K562 (cell line): ENCODE data around the gene RABGAP1L. TPM values are rescaled to one million over a fixed set of nuclear protein-coding genes. Genes with fewer than 3 reads are reported as not detected.

Experiments
- ATAC-seq: fragments of 200-7000 bp; cut with Tn5 transposase; 3 replicates; pipeline ENCODE4 v1.9.1; 2020; ENCODE audit warnings: moderate library complexity
- BruUV-seq: library from RNA; stranded (reverse); fragments of 400-500 nt; replicated peaks from 2 replicates; lab custom pipeline; 2021; lab: Mats Ljungman, UMichigan
- CTCF ChIA-PET: fragments of 300-600 bp; formaldehyde crosslinking; extraction: SDS; loops from one replicate; lab custom pipeline; 2021; ENCODE audit warnings: low intra/inter-chr PET ratio; lab: Yijun Ruan, JAX
- POLR2A ChIA-PET: fragments of 300-600, 350-650 bp; sonication (Branson Sonifier 250); formaldehyde crosslinking; extraction: SDS; loops from one replicate; lab custom pipeline; 2021; ENCODE audit warnings: antibody characterized with exemption, inconsistent platforms; lab: Yijun Ruan, JAX
- DNase-seq, 4 experiments: peaks; one replicate each; pipeline versions ENCODE4 v3.0.0 to v3.0.0-alpha.2; 2011 to 2018; ENCODE audit warnings: low spot score in 3 of 4, mixed read lengths in 3 of 4; ENCODE audit errors: extremely low read depth in 1 of 4
- FAIRE-seq: peaks from 2 replicates; lab custom pipeline; 2011; peaks lifted over from hg19 to GRCh38; lab: Jason Lieb, UNC
- H2AFZ ChIP-seq: 2 replicates; pipeline ENCODE4 v1.6.0; 2011; ENCODE audit warnings: low read depth, low read length, control low read depth, inconsistent platforms
- H3K27ac ChIP-seq: fragments of 200-600 bp; 3 replicates; pipeline ENCODE4 v1.8.0; 2011; ENCODE audit warnings: low read depth, mild to moderate bottlenecking, control low read depth, inconsistent platforms, low read length, moderate library complexity, mixed read lengths; ENCODE audit errors: extremely low read depth
- H3K27me3 ChIP-seq, 2 experiments: fragments of 300-600 bp in 1 of 2; 2 replicates in 1 of 2; 3 replicates in 1 of 2; pipeline versions ENCODE4 v1.6.0 to v1.8.0; 2011; ENCODE audit warnings: inconsistent platforms in 2 of 2, low read length in 2 of 2, mild to moderate bottlenecking in 1 of 2, mixed read lengths in 1 of 2, moderate library complexity in 1 of 2; ENCODE audit not compliant: control insufficient read depth in 2 of 2, insufficient read depth in 2 of 2
- H3K36me3 ChIP-seq: fragments of 300-600 bp; 3 replicates; pipeline ENCODE4 v1.8.0; 2011; ENCODE audit warnings: mild to moderate bottlenecking, low read length, inconsistent platforms; ENCODE audit not compliant: control insufficient read depth, insufficient read depth
- H3K4me1 ChIP-seq, 2 experiments: fragments of 200-600 bp in 1 of 2; replicated peaks in 1 of 2; 2 replicates in 1 of 2; 3 replicates in 1 of 2; pipeline versions ENCODE4 v1.5.1 to v1.8.0; 2011; ENCODE audit warnings: inconsistent platforms in 2 of 2, low read length in 2 of 2, mild to moderate bottlenecking in 1 of 2, mixed read lengths in 1 of 2, moderate library complexity in 1 of 2; ENCODE audit not compliant: control insufficient read depth in 2 of 2, insufficient read depth in 2 of 2
- H3K4me2 ChIP-seq: 2 replicates; pipeline ENCODE4 v1.6.1; 2011; ENCODE audit warnings: low read length, control low read depth, inconsistent platforms, mixed read lengths; ENCODE audit not compliant: insufficient read depth
- H3K4me3 ChIP-seq: fragments of 200-600 bp; sonication (generic), shearing (Covaris generic); 2 replicates; pipeline ENCODE4 v1.5.1; 2016; ENCODE audit warnings: control low read depth, inconsistent platforms
- H3K79me2 ChIP-seq: fragments of 200-600 bp; 3 replicates; pipeline ENCODE4 v1.8.0; 2011; ENCODE audit warnings: low read length, inconsistent platforms; ENCODE audit not compliant: control insufficient read depth, insufficient read depth
- H3K9ac ChIP-seq, 2 experiments: 2 replicates each; pipeline versions ENCODE4 v1.6.0 to v1.6.1; 2011; ENCODE audit warnings: low read depth in 2 of 2, low read length in 2 of 2, control low read depth in 1 of 2, inconsistent platforms in 1 of 2, mild to moderate bottlenecking in 1 of 2, mixed read lengths in 1 of 2; ENCODE audit not compliant: insufficient read depth in 1 of 2
- H3K9me1 ChIP-seq: one replicate; pipeline ENCODE4 v1.6.0; 2011; ENCODE audit warnings: inconsistent platforms, mild to moderate bottlenecking, low read length, moderate library complexity; ENCODE audit not compliant: control insufficient read depth, insufficient read depth
- H3K9me3 ChIP-seq: replicated peaks from 2 replicates; pipeline ENCODE4 v1.5.1; 2011; ENCODE audit warnings: low read depth, low read length, inconsistent platforms; ENCODE audit not compliant: control insufficient read depth, insufficient read depth
- H4K20me1 ChIP-seq: replicated peaks from 2 replicates; pipeline ENCODE4 v1.6.1; 2011; ENCODE audit warnings: low read length, inconsistent platforms, mixed read lengths; ENCODE audit not compliant: control insufficient read depth, insufficient read depth
- BHLHE40 ChIP-seq: IDR thresholded peaks from 2 replicates; pipeline ENCODE4 v1.6.1; 2011; ENCODE audit warnings: low read length, improper control_type of control experiment
- CCNT2 ChIP-seq: IDR thresholded peaks from 2 replicates; pipeline ENCODE4 v1.6.1; 2011; ENCODE audit warnings: borderline replicate concordance, low read depth, mild to moderate bottlenecking, moderate library complexity, mixed read lengths, low read length; ENCODE audit not compliant: insufficient read length; ENCODE audit errors: extremely low read depth
- IRF1 ChIP-seq: sonication (generic); formaldehyde crosslinking; IDR thresholded peaks from 2 replicates; pipeline ENCODE4 v1.8.0; 2022; ENCODE audit warnings: missing genetic modification reagents, mild to moderate bottlenecking, borderline replicate concordance
- MXI1 ChIP-seq: IDR thresholded peaks from 2 replicates; pipeline ENCODE4 v1.6.1; 2011; ENCODE audit warnings: low read depth, mild to moderate bottlenecking, improper control_type of control experiment, low read length
- RERE ChIP-seq: sonication (generic); formaldehyde crosslinking; IDR thresholded peaks from 2 replicates; pipeline ENCODE4 v1.8.0; 2023; ENCODE audit warnings: missing genetic modification reagents, mild to moderate bottlenecking, borderline replicate concordance
- TARDBP ChIP-seq: fragments of 450-650 bp; IDR thresholded peaks from 2 replicates; pipeline ENCODE4 v1.6.1; 2016
- ZFP91 ChIP-seq: sonication (generic); formaldehyde crosslinking; IDR thresholded peaks from 2 replicates; pipeline ENCODE4 v1.8.0; 2022; ENCODE audit warnings: mild to moderate bottlenecking, missing genetic modification reagents
- ZNF140 ChIP-seq: fragments of 250-450 bp; sonication (Bioruptor Pico); IDR thresholded peaks from 2 replicates; pipeline ENCODE4 v1.8.0; 2021; ENCODE audit warnings: moderate library complexity, mild to moderate bottlenecking, inconsistent platforms
- WGBS: fragments of 100-300 bp; shearing (Covaris generic); methylation state at CpG from one replicate; pipeline ENCODE4 v1.1.6; 2016; ENCODE audit warnings: low coverage, mixed read lengths; ENCODE audit not compliant: insufficient coverage; ENCODE audit errors: missing lambda C conversion rate; 5-methylcytosine and 5-hydroxymethylcytosine counted together
- in situ Hi-C: fragments of 300-500 bp; cut with MboI; formaldehyde crosslinking; loops from 4 replicates; pipeline ENCODE4 v1.15.0; 2018; ENCODE audit warnings: inconsistent platforms, mixed read lengths
- intact Hi-C: fragments of 100-400 bp; cut with micrococcal nuclease; formaldehyde crosslinking; loops from 2 replicates; pipeline ENCODE4 v1.14.2; 2022
- polyA plus RNA-seq, 8 experiments: library from polyadenylated mRNA; depleted of rRNA in 4 of 8; stranded (reverse) in 5 of 8; unstranded in 3 of 8; fragments of >200 nt; fragmentation: Nextera tagmentation in 2 of 8; fragmentation: Illumina TruSeq in 1 of 8; extraction: Ambion mirVana in 2 of 8; extraction: Trizol in 1 of 8; gene quantifications; 2 replicates each; pipeline versions ENCODE4 v1.2.1 to v1.2.3, GENCODE V29; 2011 to 2014; ENCODE audit warnings: inconsistent platforms in 1 of 8, missing spikeins in 1 of 8
- total RNA-seq, 7 experiments: library from RNA; depleted of rRNA in 6 of 7; stranded (reverse); fragments of >200 nt in 6 of 7; fragmentation: Illumina TruSeq in 2 of 7; extraction: Trizol in 2 of 7; gene quantifications; 2 replicates each; pipeline versions ENCODE4 v1.2.1 to v1.2.3, GENCODE V29; 2011 to 2021; ENCODE audit warnings: low replicate concordance in 1 of 7

RABGAP1L gene
- total and polyA plus RNA-seq, 9 of the 15 experiments (the other 6 are each of a cell fraction or from before 2014, with no cell fraction given): 16.5 to 44.9 (median 26.7) TPM

GRCh38 chr1:174405219-174405618 is 245.9 kb downstream of the RABGAP1L start:
- no peak overlapping the region for H2AFZ ChIP-seq
- H3K4me1 ChIP-seq: no peaks in the 10 kb centered on the region
- H3K9ac ChIP-seq: no peak overlapping the region
- ChIA-PET CTCF (no interaction called here), POLR2A (interaction anchor here (1.0 to 1.4 kb wide), 2 partner anchors 9 to 10 kb away, joined by 4 read pairs; no protein-coding TSS in a partner anchor)
- 86% methylated on average over 1 of the region's 1 CpG for WGBS
- no peak for DNase-seq
- no peak for FAIRE-seq
- no peaks in the 10 kb centered on the region for H3K36me3 ChIP-seq
- no peaks in the 10 kb centered on the region for H3K79me2 ChIP-seq
- no peak for ATAC-seq
- H3K4me2 ChIP-seq: no peak overlapping the region
- H3K27me3 ChIP-seq: no peaks in the 10 kb centered on the region
- no TSS peak for BruUV-seq
- H3K9me1 ChIP-seq: no peaks in the 10 kb centered on the region
- no peaks in the 10 kb centered on the region for H3K9me3 ChIP-seq
- in situ Hi-C loops (no loop called here), intact Hi-C loops (no loop called here)
- no peak overlapping the region for H3K27ac ChIP-seq
- no peak overlapping the region for H3K4me3 ChIP-seq
- TF ChIP-seq IRF1 (CRISPR knock-in tag): no peak
- no peak for TF ChIP-seq ZNF140 (CRISPR knock-in tag)
- no peak for TF ChIP-seq RERE (CRISPR knock-in tag)
- no peak for TF ChIP-seq ZFP91
- TF ChIP-seq TARDBP: no peak
- TF ChIP-seq CCNT2: no peak
- no peak for TF ChIP-seq BHLHE40
- no peak for TF ChIP-seq MXI1
- no peaks in the 10 kb centered on the region for H4K20me1 ChIP-seq
